Measurements from ENCODE around the gene WDR1. TPM values are rescaled to one million over a fixed set of nuclear protein-coding genes. Genes with fewer than 3 reads are reported as not detected.

The WDR1 gene
- total and polyA plus RNA-seq, 2 of the 13 experiments (the other 11 are each of a cell fraction or from before 2014, with no cell fraction given), result 106 to 198 TPM

GRCh38 chr4:10140866-10141759, 24.5 kb upstream of the WDR1 start:
- H3K27ac ChIP-seq (ENCODE audit: extremely low read length, insufficient read depth, low read length), result no peak overlapping the region
- in situ Hi-C loops (cut with HindIII; ENCODE audit: extremely low pct_ligation_motif_present, low pct_unique_long_range_greater_than_20kb) (no loop called here), intact Hi-C loops (cut with micrococcal nuclease; ENCODE audit: unreplicated experiment) (no loop called here)
- CTCF ChIA-PET (ENCODE audit: low intra/inter-chr PET ratio, low total read pairs), result no interaction called here
- FAIRE-seq (no peak), DNase-seq (ENCODE audit: low spot score) (no peak), ATAC-seq (no peak; the same call in 1 of the 3 replicates)
- no peak overlapping the region for H3K4me3 ChIP-seq (replicated peaks in 1 of 3; ENCODE audit: insufficient read depth in 1 of 3, low read depth in 2 of 3, low read length in 3 of 3)
- no peaks in the 10 kb centered on the region for H3K4me1 ChIP-seq (ENCODE audit: insufficient read depth, low read length)
- H3K9me3 ChIP-seq (ENCODE audit: low read length), result no peaks in the 10 kb centered on the region
- H2AFZ ChIP-seq (ENCODE audit: low read length), result no peak overlapping the region
- H3K79me2 ChIP-seq (ENCODE audit: insufficient read depth, low read length), result no peaks in the 10 kb centered on the region
- no TSS peak for BruUV-seq (replicated peaks)
- peaks cover 1 to 20% of the 10 kb centered on the region in 2 experiments; a peak in 3 of 5 replicates for H3K27me3 ChIP-seq (ENCODE audit: control insufficient read depth in 1 of 2, insufficient read depth in 2 of 2, low read length in 2 of 2)
- 24% methylated on average over 9 of the region's 10 CpGs for WGBS (ENCODE audit: low lambda C conversion rate)
- no peak overlapping the region for H3K4me2 ChIP-seq (ENCODE audit: low read depth, low read length)
- POLR2A ChIA-PET, result no interaction called here
- no peak overlapping the region for H3K9ac ChIP-seq (ENCODE audit: insufficient read depth, low read depth, low read length)
- no peaks in the 10 kb centered on the region for H4K20me1 ChIP-seq (ENCODE audit: insufficient read depth, low read length)
- H3K36me3 ChIP-seq (replicated peaks in 1 of 2; ENCODE audit: control insufficient read depth in 1 of 2, insufficient read depth in 2 of 2, low read length in 2 of 2), result no peaks in the 10 kb centered on the region
- TF ChIP-seq E2F1 (CRISPR knock-in tag; IDR thresholded peaks at IDR 0.05) (no peak), FLYWCH1 (CRISPR knock-in tag; IDR thresholded peaks at IDR 0.05) (no peak), EZH2 (conservative IDR thresholded peaks at IDR 0.05; ENCODE audit: low read depth, low read length) (no peak), ZNF264 (CRISPR knock-in tag; IDR thresholded peaks at IDR 0.05) (no peak), NFRKB (IDR thresholded peaks at IDR 0.05) (no peak), ZFP91 (CRISPR knock-in tag; IDR thresholded peaks at IDR 0.05; ENCODE audit: borderline replicate concordance) (no peak), ZHX1 (CRISPR knock-in tag; IDR thresholded peaks at IDR 0.05; ENCODE audit: low read depth) (no peak), ATF7-NPFF (CRISPR knock-in tag; IDR thresholded peaks at IDR 0.05; ENCODE audit: low read depth) (no peak), MED13 (CRISPR knock-in tag; IDR thresholded peaks at IDR 0.05) (no peak), ZNF124 (CRISPR knock-in tag; IDR thresholded peaks at IDR 0.05) (no peak), HNRNPLL (IDR thresholded peaks at IDR 0.05; ENCODE audit: low read depth, low read length, poor library complexity, severe bottlenecking) (no peak), PCBP2 (optimal IDR thresholded peaks at IDR 0.05; ENCODE audit: low read depth, low read length, poor library complexity, severe bottlenecking) (no peak), ZNF790 (CRISPR knock-in tag; IDR thresholded peaks at IDR 0.05; ENCODE audit: borderline replicate concordance) (no peak), IKZF5 (CRISPR knock-in tag; IDR thresholded peaks at IDR 0.05) (no peak), ZNF772 (CRISPR knock-in tag; IDR thresholded peaks at IDR 0.05) (no peak)
